Measurements from ENCODE around the gene ST6GALNAC6. TPM values are rescaled to one million over a fixed set of nuclear protein-coding genes. Genes with fewer than 3 reads are reported as not detected.
A peak's percentile ranks its signal among the peaks of the same experiment; 100 is the strongest.

The ST6GALNAC6 gene
- total RNA-seq, 1 experiment from 2014 or later: 14.8 TPM

DNA sequence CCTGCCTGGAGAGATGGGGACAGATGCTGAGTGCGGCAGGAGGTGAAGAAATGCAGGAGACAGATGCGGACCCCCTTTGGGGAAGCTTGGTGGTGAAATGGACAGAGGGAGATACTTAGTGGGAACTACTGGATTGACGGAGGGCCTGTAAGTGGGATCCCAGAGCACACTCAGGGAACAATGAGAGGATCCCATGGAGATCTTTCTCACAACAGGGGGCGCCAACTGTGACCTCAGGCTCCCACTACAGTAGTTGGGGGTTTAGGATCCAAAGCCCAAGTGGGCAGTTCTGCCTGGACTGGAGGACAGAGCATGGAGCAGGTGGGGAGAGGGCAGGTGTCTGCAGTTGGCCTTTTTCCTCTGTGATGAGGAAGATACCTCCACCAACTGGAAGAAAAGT is 34.8 kb upstream of the ST6GALNAC6 start:
- DNase-seq (ENCODE audit: low spot score): no peak

DNA sequence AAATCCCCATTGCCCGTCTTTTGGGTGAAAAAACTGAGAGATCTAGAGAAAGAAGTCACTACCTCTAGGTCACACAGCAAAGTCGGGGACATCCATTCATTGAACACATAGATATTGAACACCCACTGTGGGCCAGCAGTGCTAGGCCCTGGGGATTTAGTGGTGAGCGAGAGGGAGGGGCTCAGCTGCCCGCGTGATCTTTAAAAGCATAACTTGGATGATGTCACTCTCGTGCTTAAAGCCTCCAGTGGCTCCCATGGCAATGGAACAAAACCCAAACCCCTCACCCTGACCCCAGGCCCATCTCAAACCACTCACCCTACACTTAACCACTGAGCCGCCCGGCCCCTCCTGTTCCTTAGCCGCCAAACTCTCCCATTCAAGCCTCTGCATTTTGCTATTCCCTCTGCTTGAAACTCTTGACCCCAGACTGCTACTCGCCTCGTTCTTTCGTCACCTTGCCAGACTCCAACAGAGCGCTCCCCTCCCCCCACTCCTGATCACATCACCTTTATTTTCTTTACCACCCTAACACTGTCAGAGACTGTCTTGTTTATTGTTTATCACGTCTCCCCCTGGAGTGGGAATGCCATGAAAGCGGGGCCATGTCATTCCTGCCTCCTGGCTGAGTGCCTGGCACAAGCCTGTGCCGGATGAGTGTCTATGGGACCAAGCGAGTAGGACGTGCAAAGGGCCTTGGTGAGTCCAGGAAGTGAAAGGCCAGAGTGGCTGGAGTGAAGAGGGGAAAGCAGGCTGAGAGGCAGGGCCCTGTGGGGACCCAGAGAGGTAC is 31.9 kb upstream of the ST6GALNAC6 start:
- DNase-seq (ENCODE audit: low spot score): peak; percentile 80

DNA sequence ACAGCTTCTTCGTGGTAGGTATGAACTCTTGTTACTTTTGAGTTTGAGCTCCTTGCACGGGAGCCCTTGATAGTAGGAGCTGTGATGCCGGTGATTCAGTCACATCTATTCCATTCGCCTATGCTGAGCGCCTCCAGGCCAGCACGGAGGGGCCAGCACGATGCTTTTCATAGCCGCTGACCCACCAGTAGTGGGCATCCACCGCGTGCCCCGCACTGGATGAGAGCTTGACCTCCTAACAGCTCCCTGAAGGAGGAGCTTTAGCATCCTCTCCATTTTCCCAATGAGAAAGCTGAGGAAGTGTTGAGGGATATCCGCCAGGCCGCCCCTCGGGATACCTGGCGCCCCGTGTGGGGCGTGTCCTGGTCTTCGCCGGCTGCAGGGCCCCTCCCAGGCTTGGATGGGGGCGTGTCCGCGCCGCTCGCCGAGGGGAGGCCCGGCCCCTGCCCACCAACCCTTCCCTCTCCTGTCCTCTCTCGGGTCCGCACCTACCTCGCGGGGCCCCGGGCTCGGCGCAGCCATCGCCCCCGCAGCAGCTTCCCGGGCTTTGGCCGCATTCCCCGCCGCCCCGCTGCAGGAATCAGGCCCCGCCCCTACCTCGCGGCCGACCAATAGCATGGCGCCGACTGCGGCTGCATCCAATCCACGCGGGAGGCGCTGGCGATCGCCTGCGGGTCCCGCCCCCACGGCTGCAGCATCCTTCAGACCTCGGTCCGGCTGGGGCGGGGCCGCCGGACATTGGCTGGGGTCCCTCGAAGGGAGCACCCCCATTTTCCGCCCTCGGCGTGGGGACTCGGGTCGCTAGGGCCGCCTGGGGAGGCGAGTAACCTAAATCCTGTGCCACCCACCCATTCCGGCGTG is 31.1 kb upstream of the ST6GALNAC6 start, which contains the start of gene PIP5KL1:
PIP5KL1 (minus strand) TSS at position 547 of the 861 bp plus-strand sequence; CDS start at position 522, 25 bp downstream.
- DNase-seq (ENCODE audit: low spot score): peak; percentile 81

DNA sequence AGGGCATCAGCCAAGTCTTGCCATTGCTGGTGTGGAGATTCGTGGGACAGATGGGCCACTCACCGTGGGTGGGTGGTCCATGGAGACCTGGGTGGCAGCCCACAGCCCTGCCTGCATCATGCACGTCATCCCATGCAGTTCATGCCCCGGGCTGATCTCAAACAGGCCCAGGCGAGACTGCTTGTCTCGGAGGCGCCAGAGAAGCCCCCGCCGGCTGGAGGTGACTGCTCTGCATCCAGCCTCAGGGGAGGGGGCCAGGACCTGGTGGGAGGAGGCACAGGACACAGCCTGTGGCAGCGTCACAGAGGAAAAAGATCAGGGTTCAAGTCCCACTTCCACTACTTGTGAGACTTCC is 30.2 kb upstream of the ST6GALNAC6 start:
- DNase-seq (ENCODE audit: low spot score): no peak

DNA sequence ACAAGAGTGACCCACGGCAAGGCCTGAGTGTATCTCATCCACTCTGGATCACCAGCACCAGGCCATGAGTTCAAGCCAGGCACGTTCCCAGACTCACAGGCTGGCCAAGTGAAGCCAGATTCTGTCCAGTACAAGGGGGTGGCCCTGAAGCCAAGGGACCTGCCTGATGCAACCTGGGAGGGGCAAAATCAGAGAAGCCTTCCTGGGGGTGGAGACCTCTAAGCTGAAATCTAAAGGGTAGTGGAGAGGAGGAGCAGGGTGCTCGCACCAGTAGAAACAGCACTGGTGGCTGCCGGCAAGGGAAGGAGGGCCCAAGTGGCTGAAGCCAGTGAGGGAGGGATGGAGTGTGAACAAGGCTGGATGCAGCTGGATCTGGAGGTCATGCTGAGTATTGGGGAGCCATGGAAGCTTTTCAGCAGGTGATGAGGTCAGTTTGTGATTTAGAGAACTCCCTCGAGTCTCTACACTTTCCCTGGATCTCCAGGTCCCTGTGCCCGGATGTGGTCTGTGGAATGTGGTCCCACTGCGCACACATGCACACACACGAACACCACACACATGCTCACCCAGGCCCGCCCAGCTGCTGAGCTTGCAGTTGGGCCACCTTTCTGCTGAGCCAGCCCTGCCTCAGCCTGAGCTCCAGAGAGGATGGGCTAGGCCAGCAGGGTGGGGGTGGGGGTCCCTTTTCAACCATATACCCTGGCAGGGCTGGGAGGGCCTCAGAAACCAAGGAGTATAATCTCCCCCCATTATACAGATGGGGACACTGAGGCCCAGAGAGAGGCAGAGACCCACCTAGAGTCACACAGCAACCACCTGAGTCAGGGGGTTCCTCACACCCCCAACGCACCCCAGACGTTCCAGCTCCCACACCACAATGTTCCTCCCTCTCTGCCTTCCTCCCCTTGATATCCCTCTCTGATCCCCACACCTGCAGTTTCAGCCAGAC is 29.5 kb upstream of the ST6GALNAC6 start:
- no peak for DNase-seq (ENCODE audit: low spot score)

- no peak for DNase-seq (ENCODE audit: low spot score)
These were observed 28.7 kb upstream of the ST6GALNAC6 start for GRCh38 chr9:127927988-127928675.

GRCh38 chr9:127927201-127927987 is 28.0 kb upstream of the ST6GALNAC6 start:
- DNase-seq (ENCODE audit: low spot score): no peak

GRCh38 chr9:127926906-127927200 is 27.4 kb upstream of the ST6GALNAC6 start:
- no peak for DNase-seq (ENCODE audit: low spot score)

DNA sequence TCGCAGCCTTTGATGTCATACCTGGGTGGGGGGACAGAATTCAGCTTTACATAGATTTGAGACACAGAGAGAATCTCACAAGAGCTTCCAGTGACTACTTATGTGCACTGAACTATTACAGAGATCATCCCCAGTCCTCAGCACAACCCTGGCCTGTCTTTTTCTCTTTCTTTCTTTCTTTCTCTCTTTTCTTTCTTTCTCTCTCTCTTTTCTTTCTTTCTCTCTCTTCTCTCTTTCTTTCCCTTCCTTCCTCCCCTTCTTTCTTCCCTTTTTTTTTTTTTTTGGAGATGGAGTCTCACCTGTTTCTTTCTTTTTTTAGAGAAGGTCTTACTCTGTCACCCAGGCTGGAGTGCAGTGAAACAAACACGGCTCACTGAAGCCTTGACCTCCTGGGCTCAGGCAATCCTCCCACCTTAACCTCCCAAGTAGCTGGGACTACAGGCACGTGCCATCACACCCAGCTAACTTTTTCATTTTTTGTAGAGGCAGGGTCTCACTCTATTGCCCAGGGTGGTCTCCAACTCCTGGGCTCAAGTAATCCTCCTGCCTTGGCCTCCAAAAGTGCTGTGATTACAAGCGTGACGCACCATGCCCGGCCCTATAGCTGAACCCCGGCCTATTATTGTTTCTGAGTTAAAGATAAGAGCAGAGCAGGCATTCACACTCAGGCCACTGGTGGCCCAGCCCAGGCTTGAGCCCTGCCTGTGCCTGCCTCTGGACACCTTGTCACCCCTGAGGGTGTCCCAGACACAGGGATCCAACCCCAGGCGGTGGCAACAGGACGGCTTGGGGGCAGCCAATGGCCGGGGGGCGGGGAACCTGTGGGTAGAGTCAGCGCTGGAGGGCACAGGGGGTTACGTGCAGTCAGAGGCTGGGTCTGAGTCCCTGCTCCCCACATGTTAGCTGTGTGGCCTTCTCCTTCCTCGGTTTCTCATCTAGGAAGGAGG is 26.8 kb upstream of the ST6GALNAC6 start:
- no peak for DNase-seq (ENCODE audit: low spot score)

DNA sequence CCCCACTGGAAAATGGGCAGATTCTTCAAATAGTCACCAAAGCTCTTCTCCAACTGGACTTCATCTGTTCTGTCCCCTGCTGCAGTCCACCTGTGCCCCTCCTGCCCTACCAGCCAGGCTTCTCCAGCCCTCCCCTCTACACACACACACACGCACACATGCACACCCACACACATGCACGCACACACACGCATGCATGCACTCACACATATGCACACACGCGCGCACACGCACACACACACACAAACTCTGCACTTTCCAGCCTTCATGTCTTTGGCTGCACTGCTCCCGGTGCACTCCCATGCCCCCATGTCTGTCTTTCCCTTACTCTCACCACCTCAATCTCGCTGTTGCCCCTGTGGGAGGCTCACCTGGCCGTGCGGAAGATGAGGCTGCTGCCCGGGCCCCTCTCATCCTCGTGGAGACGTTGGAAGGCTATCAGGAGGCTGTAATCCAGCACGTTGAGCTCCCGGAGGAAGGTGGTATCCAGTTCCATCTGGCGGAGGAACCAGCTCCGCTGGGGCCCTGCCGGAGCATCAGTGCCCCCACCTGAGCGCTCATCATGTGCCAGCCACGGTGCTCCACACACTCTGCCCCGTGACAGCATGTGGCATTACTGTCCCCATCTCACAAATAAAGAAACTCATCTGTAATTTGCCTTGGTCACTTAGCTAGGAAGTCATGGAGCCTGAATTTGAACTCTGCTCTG is 25.5 kb upstream of the ST6GALNAC6 start:
- no peak for DNase-seq (ENCODE audit: low spot score)

GRCh38 chr9:127923771-127924170 is 24.4 kb upstream of the ST6GALNAC6 start:
- DNase-seq (ENCODE audit: low spot score): no peak

DNA sequence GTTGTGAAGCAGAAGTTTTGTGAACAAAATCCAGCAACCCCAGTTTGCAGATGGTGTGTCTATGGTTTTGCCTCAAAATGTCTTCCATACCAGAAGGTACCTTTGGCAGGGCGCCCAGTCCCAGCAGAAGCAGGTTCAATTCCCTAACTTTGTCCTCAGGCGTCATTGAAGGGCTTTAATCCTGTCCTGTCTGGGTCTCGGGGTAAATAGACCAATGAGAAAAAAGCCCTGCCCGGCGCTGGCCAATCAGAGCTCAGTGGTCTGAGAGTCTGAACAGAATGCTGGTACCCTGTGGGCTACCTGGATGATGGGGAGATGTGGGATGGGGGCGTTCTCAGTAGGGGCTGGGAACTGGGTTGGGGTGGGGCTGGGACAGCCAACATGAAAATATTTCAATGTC is 23.6 kb upstream of the ST6GALNAC6 start:
- no peak for DNase-seq (ENCODE audit: low spot score)

DNA sequence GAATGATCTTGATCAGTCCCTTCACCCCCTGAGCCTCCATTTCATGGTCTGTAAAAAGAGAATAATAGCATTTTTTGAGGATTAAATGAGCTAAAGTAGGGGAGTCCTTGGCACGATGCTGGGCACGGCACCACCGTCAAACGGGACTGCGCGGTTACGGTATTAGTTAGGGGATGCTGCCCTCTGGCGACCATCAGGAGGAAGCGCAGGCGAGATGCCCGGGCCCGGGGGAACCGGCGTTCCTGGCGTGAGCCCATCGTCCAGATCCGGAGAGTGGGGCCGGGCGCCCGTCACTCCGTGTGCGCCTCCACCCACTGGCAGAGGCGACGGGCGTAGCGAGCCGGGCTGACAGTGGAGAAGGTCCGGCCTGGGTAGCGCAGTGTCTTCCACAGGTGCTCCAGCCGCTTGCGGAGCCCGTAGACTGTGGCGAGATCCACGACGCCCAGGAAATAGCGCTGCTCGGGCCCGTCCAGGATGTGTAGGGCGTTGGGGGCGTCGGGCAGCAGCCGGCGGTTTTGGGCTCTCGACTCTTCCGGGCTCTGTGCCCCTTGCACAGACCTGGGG is 22.2 kb upstream of the ST6GALNAC6 start:
- DNase-seq (ENCODE audit: low spot score): no peak

- DNase-seq (ENCODE audit: low spot score): no peak
These were observed 21.4 kb upstream of the ST6GALNAC6 start for GRCh38 chr9:127920794-127921193.

GRCh38 chr9:127919253-127919815 is 19.9 kb upstream of the ST6GALNAC6 start:
- peak; percentile 99 for DNase-seq (ENCODE audit: low spot score)

DNA sequence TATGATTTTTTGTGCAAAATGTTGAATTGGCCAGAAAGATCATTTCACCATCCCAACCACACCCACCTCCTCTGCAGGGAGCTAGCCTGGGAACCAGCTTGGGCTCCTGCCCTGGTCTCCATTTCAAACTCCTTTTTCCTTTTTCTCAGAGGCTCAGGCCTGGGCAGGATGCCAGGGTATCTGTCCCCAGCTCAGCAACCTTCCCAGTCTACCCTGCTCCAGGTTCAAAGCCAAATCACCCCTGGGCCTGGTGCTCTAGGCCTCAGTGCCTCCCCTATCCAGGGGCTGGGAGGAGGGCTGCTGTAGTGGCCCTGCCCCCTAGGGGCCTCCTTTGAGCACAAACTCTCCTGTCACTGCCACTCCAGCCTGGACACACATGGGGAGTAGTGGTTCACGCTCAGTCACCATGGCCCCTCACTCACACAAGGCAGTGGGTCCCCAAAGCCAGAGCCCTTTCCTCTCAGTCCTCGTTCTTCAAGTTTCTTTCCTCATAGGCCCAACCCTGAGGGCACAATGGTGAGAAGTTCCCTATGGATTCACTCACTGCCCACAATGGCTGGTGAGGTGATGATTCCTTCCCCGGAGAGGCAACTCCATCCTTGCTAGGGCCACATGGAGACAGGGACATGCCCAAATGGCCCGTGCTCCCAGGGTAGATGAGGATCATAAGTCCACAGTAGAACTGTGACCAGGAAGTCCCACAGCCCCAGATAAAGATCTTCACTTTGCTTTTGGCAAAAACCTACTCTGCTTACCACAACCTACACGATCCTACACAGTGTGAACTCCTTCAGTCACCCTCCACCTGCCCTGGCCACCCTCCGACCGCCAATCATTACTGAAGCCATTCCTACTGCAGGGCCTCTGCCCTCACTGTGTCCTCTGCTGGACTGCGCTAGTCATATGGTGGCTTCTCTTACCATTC is 19.0 kb upstream of the ST6GALNAC6 start:
- DNase-seq (ENCODE audit: low spot score): peak; percentile 48

DNA sequence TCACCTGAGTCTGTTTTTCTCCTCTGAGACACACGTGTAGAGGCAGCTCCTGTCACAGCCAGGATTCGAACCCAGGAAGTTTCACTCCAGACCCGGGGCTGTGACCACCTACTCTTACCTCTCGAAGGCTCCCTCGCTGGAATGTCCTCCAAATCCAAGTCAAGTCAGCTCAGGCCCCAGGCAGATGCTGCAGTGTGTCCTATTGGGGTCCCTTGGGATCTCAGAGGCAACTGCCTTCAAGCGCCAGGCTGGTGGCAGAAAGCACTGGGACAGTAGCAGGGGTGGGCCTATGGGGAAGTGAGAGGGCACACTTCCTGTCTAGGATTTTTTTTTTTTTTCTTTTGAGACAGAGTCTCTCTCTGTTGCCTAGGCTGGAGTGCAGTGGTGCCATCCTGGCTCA is 18.2 kb upstream of the ST6GALNAC6 start:
- DNase-seq (ENCODE audit: low spot score): no peak
